Measurements from ENCODE around the gene MIB1. TPM values are rescaled to one million over a fixed set of nuclear protein-coding genes. Genes with fewer than 3 reads are reported as not detected.

MIB1 gene
- total and polyA plus RNA-seq, 9 of the 15 experiments (the other 6 are each of a cell fraction or from before 2014, with no cell fraction given): 7.2 to 43.8 (median 23.2) TPM

DNA sequence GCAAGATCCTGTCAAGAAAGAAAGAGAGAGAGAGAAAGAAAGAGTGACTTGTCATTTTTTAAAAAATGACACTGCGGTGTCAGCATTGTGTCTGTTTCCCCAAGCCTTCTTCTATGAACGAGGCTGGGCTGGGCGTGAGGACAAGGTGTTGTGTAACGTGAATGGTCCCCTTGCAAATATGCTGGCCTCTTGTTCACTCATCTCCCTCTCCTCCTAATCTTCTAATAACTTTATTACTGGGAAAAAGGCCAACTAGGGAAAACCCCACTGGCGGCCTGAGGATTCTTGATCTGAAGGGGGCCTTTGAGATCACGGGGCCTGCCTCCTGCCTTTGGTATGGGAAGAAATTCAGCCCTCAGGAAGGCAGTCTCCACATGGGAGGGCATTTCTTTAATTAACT lies 163.1 kb downstream of the MIB1 start (continued):
- no peak for TF ChIP-seq HBP1 (CRISPR knock-in tag; IDR thresholded peaks at IDR 0.05)
- TF ChIP-seq SFPQ (IDR thresholded peaks at IDR 0.05; ENCODE audit: low read depth, low read length): no peak
- TF ChIP-seq POLR3G (IDR thresholded peaks at IDR 0.05; ENCODE audit: extremely low read depth, insufficient read length, insufficient replicate concordance): no peak
- no peak for TF ChIP-seq ETV6 (IDR thresholded peaks at IDR 0.05; ENCODE audit: borderline replicate concordance in 1 of 2, low read depth in 2 of 2, low read length in 1 of 2)
- no peak for TF ChIP-seq ETV6 (CRISPR knock-in tag; IDR thresholded peaks at IDR 0.05; ENCODE audit: borderline replicate concordance)

DNA sequence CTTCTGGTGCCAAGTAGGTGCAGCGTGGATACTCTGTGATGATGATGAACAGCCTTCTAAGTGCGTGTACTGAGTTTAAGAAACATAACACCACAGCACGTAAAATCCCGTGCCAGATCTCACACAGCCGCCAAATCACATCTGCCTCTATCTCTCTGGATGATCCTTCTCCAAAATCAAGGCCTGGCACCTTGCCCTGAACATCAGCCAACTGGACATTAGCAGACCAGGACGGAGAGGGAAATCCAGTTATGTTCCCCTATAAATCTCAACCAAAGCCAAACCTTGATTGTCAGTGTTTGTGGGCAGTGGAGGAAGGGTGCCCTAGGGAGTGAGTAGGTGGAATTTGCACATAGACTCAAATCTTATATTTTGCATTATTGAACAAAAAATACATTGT lies 164.3 kb downstream of the MIB1 start:
- no peak overlapping the region for H3K4me2 ChIP-seq (ENCODE audit: insufficient read depth, low read length)
- no TSS peak for BruUV-seq (replicated peaks)
- intact Hi-C loops (cut with micrococcal nuclease): no loop called here
- TF ChIP-seq NR1H2 (CRISPR knock-in tag; IDR thresholded peaks at IDR 0.05): no peak
- TF ChIP-seq CC2D1A (IDR thresholded peaks at IDR 0.05): no peak
- no peak for TF ChIP-seq HBP1 (CRISPR knock-in tag; IDR thresholded peaks at IDR 0.05)
- TF ChIP-seq ZBTB34 (CRISPR knock-in tag; IDR thresholded peaks at IDR 0.05): no peak
- no peak for TF ChIP-seq MLLT1 (IDR thresholded peaks at IDR 0.05)
- TF ChIP-seq NFXL1 (CRISPR knock-in tag; IDR thresholded peaks at IDR 0.05): no peak
- TF ChIP-seq BRD9 (IDR thresholded peaks at IDR 0.05; ENCODE audit: low read depth, partially characterized antibody): no peak
- no peak for TF ChIP-seq ZNF324 (CRISPR knock-in tag; IDR thresholded peaks at IDR 0.05)
- TF ChIP-seq ZNF217 (CRISPR knock-in tag; IDR thresholded peaks at IDR 0.05): no peak
- no peak for TF ChIP-seq SP1 (CRISPR knock-in tag; IDR thresholded peaks at IDR 0.05)

More for the DNA sequence above, 164.3 kb downstream of the MIB1 start:
- Histone ChIP-seq H2AFZ (ENCODE audit: low read depth, low read length) (no peak overlapping the region), H3K27me3 (ENCODE audit: control insufficient read depth in 2 of 2, insufficient read depth in 2 of 2, low read length in 2 of 2) (peaks cover 9 to 15% of the 10 kb centered on the region in 2 experiments; a peak in 4 of 5 replicates), H3K4me3 (no peak overlapping the region), H3K36me3 (ENCODE audit: control insufficient read depth, insufficient read depth, low read length) (no peaks in the 10 kb centered on the region), H4K20me1 (replicated peaks; ENCODE audit: control insufficient read depth, insufficient read depth, low read length) (no peaks in the 10 kb centered on the region), H3K27ac (ENCODE audit: extremely low read depth, low read depth, low read length) (no peak overlapping the region), H3K79me2 (ENCODE audit: control insufficient read depth, insufficient read depth, low read length) (no peaks in the 10 kb centered on the region), H3K4me1 (replicated peaks in 1 of 2; ENCODE audit: control insufficient read depth in 2 of 2, insufficient read depth in 2 of 2, low read length in 2 of 2) (no peaks in the 10 kb centered on the region), H3K9me3 (replicated peaks; ENCODE audit: control insufficient read depth, insufficient read depth, low read depth, low read length) (no peaks in the 10 kb centered on the region), H3K9ac (ENCODE audit: insufficient read depth in 1 of 2, low read depth in 2 of 2, low read length in 2 of 2) (no peak overlapping the region), H3K9me1 (ENCODE audit: control insufficient read depth, insufficient read depth, low read length) (no peaks in the 10 kb centered on the region)
- in situ Hi-C loops (cut with MboI): loop anchor here (25.0 kb wide), 1 partner anchor 657 kb away; no protein-coding TSS in a partner anchor
- ATAC-seq: no peak
- CTCF ChIA-PET (ENCODE audit: low intra/inter-chr PET ratio): no interaction called here
- WGBS (ENCODE audit: insufficient coverage, low coverage, missing lambda C conversion rate): under 1% methylated on average over 6 of the region's 6 CpGs
- no peak for DNase-seq (ENCODE audit: extremely low read depth in 1 of 4, low spot score in 3 of 4)
- no peak for FAIRE-seq
- POLR2A ChIA-PET: interaction anchor here (0.9 kb wide), 1 partner anchor 279 kb away, joined by 3 read pairs; no protein-coding TSS in a partner anchor
